HL-60 (cell line): ENCODE results near the gene EXTL1.

Source experiments
- DNase-seq, 2 experiments: peaks; one replicate each; pipeline ENCODE4 v3.0.0-alpha.2; 2010 to 2020; ENCODE audit warnings: low read depth in 1 of 2, low spot score in 1 of 2
- H3K27ac ChIP-seq: fragments of 250-450 bp; sonication (Bioruptor Pico); replicated peaks from 2 replicates; pipeline ENCODE4 v1.5.1; 2020; ENCODE audit warnings: mild to moderate bottlenecking, moderate library complexity
- H3K27me3 ChIP-seq: fragments of 250-450 bp; sonication (Bioruptor Pico); 2 replicates; pipeline ENCODE4 v1.5.1; 2021; ENCODE audit warnings: mild to moderate bottlenecking, moderate library complexity; ENCODE audit not compliant: insufficient read depth, poor library complexity, severe bottlenecking
- H3K4me3 ChIP-seq: replicated peaks from 2 replicates; pipeline ENCODE4 v1.5.1; 2011; ENCODE audit warnings: mild to moderate bottlenecking, control low read depth, low read length; ENCODE audit not compliant: insufficient read depth
- GABPA ChIP-seq: IDR thresholded peaks from 2 replicates; pipeline ENCODE4 v1.6.1; 2012; ENCODE audit warnings: low read depth
- POLR2AphosphoS5 ChIP-seq: IDR thresholded peaks from 2 replicates; pipeline ENCODE4 v1.6.1; 2012; ENCODE audit warnings: low read depth
- SPI1 ChIP-seq: IDR thresholded peaks from 2 replicates; pipeline ENCODE4 v1.6.1; 2012; ENCODE audit warnings: low read depth, mild to moderate bottlenecking, borderline replicate concordance
- TF ChIP-seq, protein P1 (sequence below): IDR thresholded peaks from 2 replicates; pipeline ENCODE4 v1.6.1; 2012; ENCODE audit warnings: low read depth; ENCODE audit not compliant: insufficient replicate concordance
- TF ChIP-seq, protein P2 (sequence below): IDR thresholded peaks from one replicate; pipeline ENCODE4 v1.5.1; 2011; ENCODE audit warnings: low read length, control low read depth, inconsistent platforms; ENCODE audit not compliant: insufficient read depth

Gene EXTL1

DNA sequence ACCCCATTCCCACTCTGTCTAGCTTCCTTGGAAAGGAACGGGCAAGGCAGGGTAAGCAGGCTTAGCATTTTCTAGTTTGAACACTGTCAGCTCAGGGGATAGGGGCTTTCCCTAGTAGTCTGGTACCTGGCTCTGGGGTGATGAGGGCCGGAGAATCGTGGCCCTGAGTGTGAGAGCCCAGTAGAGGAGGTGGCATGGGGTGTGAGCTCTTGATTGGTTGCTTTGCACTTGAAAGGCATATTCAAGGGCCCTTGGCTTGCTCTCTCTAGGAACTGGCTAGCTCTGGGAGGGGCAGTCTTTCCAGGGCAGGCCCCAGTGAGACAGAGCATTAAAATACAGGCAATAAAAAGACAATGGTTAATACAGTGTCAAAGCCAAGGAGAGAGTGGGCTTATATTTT is 10.8 kb upstream of the EXTL1 start:
- DNase-seq, result no peak

DNA sequence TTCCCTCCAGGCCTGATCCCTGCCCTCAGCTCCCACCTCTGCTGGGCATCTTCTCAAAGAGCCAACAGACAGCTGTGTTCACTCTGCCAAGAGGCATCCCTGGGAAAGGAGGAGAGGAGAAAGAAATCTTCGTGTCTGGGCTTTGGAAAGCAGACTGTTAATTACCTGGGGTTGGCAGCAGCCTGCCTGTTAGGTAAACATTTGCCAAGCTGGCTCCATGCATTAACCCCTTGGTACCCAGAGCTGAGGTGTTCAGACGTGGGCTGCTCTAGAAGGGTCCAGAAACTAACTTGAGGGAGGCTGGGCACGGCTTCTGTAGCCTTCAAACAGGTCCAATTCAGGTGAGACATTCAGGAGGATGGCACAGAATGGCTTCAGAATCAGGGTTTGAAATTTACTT is 8.7 kb upstream of the EXTL1 start:
- Histone ChIP-seq H3K4me3 (no peak overlapping the region), H3K27ac (no peak overlapping the region), H3K27me3 (no peaks in the 10 kb centered on the region)
- TF ChIP-seq, protein P1, sequence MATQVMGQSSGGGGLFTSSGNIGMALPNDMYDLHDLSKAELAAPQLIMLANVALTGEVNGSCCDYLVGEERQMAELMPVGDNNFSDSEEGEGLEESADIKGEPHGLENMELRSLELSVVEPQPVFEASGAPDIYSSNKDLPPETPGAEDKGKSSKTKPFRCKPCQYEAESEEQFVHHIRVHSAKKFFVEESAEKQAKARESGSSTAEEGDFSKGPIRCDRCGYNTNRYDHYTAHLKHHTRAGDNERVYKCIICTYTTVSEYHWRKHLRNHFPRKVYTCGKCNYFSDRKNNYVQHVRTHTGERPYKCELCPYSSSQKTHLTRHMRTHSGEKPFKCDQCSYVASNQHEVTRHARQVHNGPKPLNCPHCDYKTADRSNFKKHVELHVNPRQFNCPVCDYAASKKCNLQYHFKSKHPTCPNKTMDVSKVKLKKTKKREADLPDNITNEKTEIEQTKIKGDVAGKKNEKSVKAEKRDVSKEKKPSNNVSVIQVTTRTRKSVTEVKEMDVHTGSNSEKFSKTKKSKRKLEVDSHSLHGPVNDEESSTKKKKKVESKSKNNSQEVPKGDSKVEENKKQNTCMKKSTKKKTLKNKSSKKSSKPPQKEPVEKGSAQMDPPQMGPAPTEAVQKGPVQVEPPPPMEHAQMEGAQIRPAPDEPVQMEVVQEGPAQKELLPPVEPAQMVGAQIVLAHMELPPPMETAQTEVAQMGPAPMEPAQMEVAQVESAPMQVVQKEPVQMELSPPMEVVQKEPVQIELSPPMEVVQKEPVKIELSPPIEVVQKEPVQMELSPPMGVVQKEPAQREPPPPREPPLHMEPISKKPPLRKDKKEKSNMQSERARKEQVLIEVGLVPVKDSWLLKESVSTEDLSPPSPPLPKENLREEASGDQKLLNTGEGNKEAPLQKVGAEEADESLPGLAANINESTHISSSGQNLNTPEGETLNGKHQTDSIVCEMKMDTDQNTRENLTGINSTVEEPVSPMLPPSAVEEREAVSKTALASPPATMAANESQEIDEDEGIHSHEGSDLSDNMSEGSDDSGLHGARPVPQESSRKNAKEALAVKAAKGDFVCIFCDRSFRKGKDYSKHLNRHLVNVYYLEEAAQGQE, result no peak
- TF ChIP-seq, protein P2, sequence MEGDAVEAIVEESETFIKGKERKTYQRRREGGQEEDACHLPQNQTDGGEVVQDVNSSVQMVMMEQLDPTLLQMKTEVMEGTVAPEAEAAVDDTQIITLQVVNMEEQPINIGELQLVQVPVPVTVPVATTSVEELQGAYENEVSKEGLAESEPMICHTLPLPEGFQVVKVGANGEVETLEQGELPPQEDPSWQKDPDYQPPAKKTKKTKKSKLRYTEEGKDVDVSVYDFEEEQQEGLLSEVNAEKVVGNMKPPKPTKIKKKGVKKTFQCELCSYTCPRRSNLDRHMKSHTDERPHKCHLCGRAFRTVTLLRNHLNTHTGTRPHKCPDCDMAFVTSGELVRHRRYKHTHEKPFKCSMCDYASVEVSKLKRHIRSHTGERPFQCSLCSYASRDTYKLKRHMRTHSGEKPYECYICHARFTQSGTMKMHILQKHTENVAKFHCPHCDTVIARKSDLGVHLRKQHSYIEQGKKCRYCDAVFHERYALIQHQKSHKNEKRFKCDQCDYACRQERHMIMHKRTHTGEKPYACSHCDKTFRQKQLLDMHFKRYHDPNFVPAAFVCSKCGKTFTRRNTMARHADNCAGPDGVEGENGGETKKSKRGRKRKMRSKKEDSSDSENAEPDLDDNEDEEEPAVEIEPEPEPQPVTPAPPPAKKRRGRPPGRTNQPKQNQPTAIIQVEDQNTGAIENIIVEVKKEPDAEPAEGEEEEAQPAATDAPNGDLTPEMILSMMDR, result no peak
- TF ChIP-seq GABPA (no peak), POLR2AphosphoS5 (no peak), SPI1 (no peak)
- no peak for DNase-seq

More for the DNA sequence above, 10.8 kb upstream of the EXTL1 start:
- Histone ChIP-seq H3K27ac (no peak overlapping the region), H3K4me3 (no peak overlapping the region), H3K27me3 (no peaks in the 10 kb centered on the region)
- TF ChIP-seq GABPA (no peak), SPI1 (no peak), POLR2AphosphoS5 (no peak)
- TF ChIP-seq, protein P1, result no peak
- TF ChIP-seq, protein P2, result no peak

DNA sequence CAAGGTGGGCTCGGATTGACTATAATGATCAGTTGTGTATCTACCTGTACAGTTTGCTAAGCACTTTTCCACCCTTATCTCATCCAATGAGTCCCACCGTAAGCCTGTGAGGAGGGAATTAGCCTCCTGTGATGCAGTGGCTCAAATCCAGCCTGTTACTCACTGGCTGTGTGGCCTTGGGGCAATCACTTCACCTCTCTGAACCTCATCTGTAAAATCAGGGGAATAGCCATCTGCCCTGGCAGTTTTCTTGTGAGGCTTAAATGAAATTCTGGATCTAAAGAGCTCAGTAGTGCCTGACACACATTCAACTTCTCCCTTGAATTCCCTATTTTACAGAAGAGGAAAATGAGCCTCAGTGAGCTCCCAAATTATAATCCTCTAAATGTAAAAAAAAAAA is 7.4 kb upstream of the EXTL1 start:
- no peak overlapping the region for H3K4me3 ChIP-seq
- TF ChIP-seq, protein P1, result no peak
- no peak for TF ChIP-seq SPI1
- TF ChIP-seq, protein P2, result no peak
- TF ChIP-seq GABPA, result no peak
- no peak for TF ChIP-seq POLR2AphosphoS5

More for the DNA sequence above, 7.4 kb upstream of the EXTL1 start:
- DNase-seq, result no peak
- H3K27me3 ChIP-seq, result no peaks in the 10 kb centered on the region
- no peak overlapping the region for H3K27ac ChIP-seq
